Stimulated activated naive CD4-positive, alpha-beta T cell (primary cell): Measurements from ENCODE around the gene FYCO1.
A peak's percentile ranks its signal among the peaks of the same experiment; 100 is the strongest.

Experiments used
- DNase-seq, 6 experiments: peaks; one replicate each; lab custom pipeline; 2025; lab: John Stamatoyannopoulos, UW

The FYCO1 gene

GRCh38 chr3:45885979-45886705 is 109.5 kb downstream of the FYCO1 start, which contains the start of gene CCR9:
TSS of gene CCR9 (plus strand) at chr3:45886543. CDS start at chr3:45894934, 8,391 bp downstream.
- DNase-seq, result no peak

GRCh38 chr3:45884368-45885201 is 111.0 kb downstream of the FYCO1 start:
- no peak for DNase-seq

- DNase-seq, result no peak
Measured at GRCh38 chr3:45881078-45882022, 114.3 kb downstream of the FYCO1 start.

GRCh38 chr3:45880725-45881077 is 114.9 kb downstream of the FYCO1 start:
- DNase-seq, result no peak

- DNase-seq, result no peak
Measured at GRCh38 chr3:45878124-45878523, 117.5 kb downstream of the FYCO1 start.

GRCh38 chr3:45874677-45875346 is 120.8 kb downstream of the FYCO1 start:
- no peak for DNase-seq

GRCh38 chr3:45873638-45874037 is 122.0 kb downstream of the FYCO1 start:
- DNase-seq, result no peak

GRCh38 chr3:45873036-45873435 is 122.6 kb downstream of the FYCO1 start:
- DNase-seq, result no peak

- DNase-seq, result no peak
Measured at GRCh38 chr3:45872569-45872968, 123.1 kb downstream of the FYCO1 start.

GRCh38 chr3:45871780-45872179 is 123.8 kb downstream of the FYCO1 start:
- no peak for DNase-seq

- peak; percentile 52 to 91 (median 76) for DNase-seq
Measured at GRCh38 chr3:45870099-45870498, 125.5 kb downstream of the FYCO1 start.

- no peak for DNase-seq
Measured at GRCh38 chr3:45869638-45870037, 126.0 kb downstream of the FYCO1 start.

GRCh38 chr3:45868650-45869049 is 127.0 kb downstream of the FYCO1 start:
- DNase-seq, result no peak

- DNase-seq, result no peak
Measured at GRCh38 chr3:45868213-45868612, 127.4 kb downstream of the FYCO1 start.
